Liver (tissue), 9 donors: ENCODE results near the gene MAB21L2. TPM values are rescaled to one million over a fixed set of nuclear protein-coding genes. Genes with fewer than 3 reads are reported as not detected.

Experiments
- DNase-seq: peaks from one replicate; pipeline ENCODE4 v3.0.0-alpha.2; 2017; ENCODE audit warnings: low spot score
- H3K27ac ChIP-seq, 2 donors: one replicate each; pipeline ENCODE4 v1.7.0; 2013; ENCODE audit warnings: inconsistent platforms in 2 of 2, low read length in 2 of 2, control low read depth in 1 of 2, low read depth in 1 of 2, mild to moderate bottlenecking in 1 of 2
- H3K27me3 ChIP-seq, 4 donors: one replicate each; pipeline versions ENCODE4 v1.6.1 to v1.7.0; 2013; ENCODE audit warnings: low read length in 3 of 4, inconsistent platforms in 1 of 4, mild to moderate bottlenecking in 1 of 4, moderate library complexity in 1 of 4; ENCODE audit not compliant: control insufficient read depth in 4 of 4, insufficient read depth in 4 of 4
- H3K36me3 ChIP-seq, 4 donors: one replicate each; pipeline versions ENCODE4 v1.6.1 to v1.7.0; 2013; ENCODE audit warnings: low read length in 3 of 4, mild to moderate bottlenecking in 3 of 4, low read depth in 1 of 4, moderate library complexity in 1 of 4; ENCODE audit not compliant: control insufficient read depth in 4 of 4, insufficient read depth in 3 of 4
- H3K4me1 ChIP-seq, 4 donors: one replicate each; pipeline versions ENCODE4 v1.6.1 to v1.7.0; 2013; ENCODE audit warnings: low read length in 3 of 4, mild to moderate bottlenecking in 3 of 4, moderate library complexity in 1 of 4; ENCODE audit not compliant: control insufficient read depth in 4 of 4, insufficient read depth in 4 of 4
- H3K4me3 ChIP-seq, 3 donors: one replicate each; pipeline versions ENCODE4 v1.6.1 to v1.7.0; 2013; ENCODE audit warnings: low read length in 3 of 3, control low read depth in 1 of 3, low read depth in 1 of 3, mild to moderate bottlenecking in 1 of 3
- H3K9ac ChIP-seq, 2 donors: one replicate each; pipeline ENCODE4 v1.7.0; 2013; ENCODE audit warnings: low read length in 2 of 2, mild to moderate bottlenecking in 2 of 2, moderate library complexity in 2 of 2, control low read depth in 1 of 2, low read depth in 1 of 2
- H3K9me3 ChIP-seq, 4 donors: one replicate each; pipeline versions ENCODE4 v1.6.1 to v1.7.0; 2013; ENCODE audit warnings: low read length in 3 of 4; ENCODE audit not compliant: control insufficient read depth in 4 of 4
- ATF3 ChIP-seq: IDR thresholded peaks from 2 replicates; pipeline ENCODE4 v1.6.1; 2016; ENCODE audit warnings: antibody characterized with exemption
- CTCF ChIP-seq: fragments of 150-350 bp; IDR thresholded peaks from 2 replicates; pipeline ENCODE4 v1.5.1; 2017; ENCODE audit warnings: improper control_type of control experiment, low read depth, low read length; ENCODE audit not compliant: missing input control
- EGR1 ChIP-seq, 2 donors: IDR thresholded peaks; 2 replicates each; pipeline ENCODE4 v1.6.1; 2016 to 2018; ENCODE audit warnings: antibody characterized with exemption in 2 of 2, low read depth in 2 of 2
- FOXA1 ChIP-seq: IDR thresholded peaks from 2 replicates; pipeline ENCODE4 v1.6.1; 2016; ENCODE audit warnings: antibody characterized with exemption
- FOXA2 ChIP-seq: IDR thresholded peaks from 2 replicates; pipeline ENCODE4 v1.6.1; 2016; ENCODE audit warnings: antibody characterized with exemption
- GABPA ChIP-seq, 2 donors: IDR thresholded peaks in 1 of 2; conservative IDR thresholded peaks in 1 of 2; 2 replicates each; pipeline ENCODE4 v1.6.1; 2016; ENCODE audit warnings: antibody characterized with exemption in 2 of 2, mild to moderate bottlenecking in 1 of 2, moderate library complexity in 1 of 2
- HNF4A ChIP-seq, 2 donors: conservative IDR thresholded peaks; 2 replicates each; pipeline ENCODE4 v1.6.1; 2016; ENCODE audit warnings: antibody characterized with exemption in 2 of 2, mild to moderate bottlenecking in 2 of 2
- HNF4G ChIP-seq: IDR thresholded peaks from 2 replicates; pipeline ENCODE4 v1.6.1; 2016; ENCODE audit warnings: antibody characterized with exemption
- JUND ChIP-seq, 2 donors: IDR thresholded peaks; 2 replicates each; pipeline ENCODE4 v1.6.1; 2016; ENCODE audit warnings: antibody characterized with exemption in 2 of 2
- MAX ChIP-seq: IDR thresholded peaks from 2 replicates; pipeline ENCODE4 v1.6.1; 2016; ENCODE audit warnings: antibody characterized with exemption
- NR2F2 ChIP-seq: IDR thresholded peaks from 2 replicates; pipeline ENCODE4 v1.6.1; 2016; ENCODE audit warnings: antibody characterized with exemption
- RAD21 ChIP-seq, 2 donors: IDR thresholded peaks; 2 replicates each; pipeline ENCODE4 v1.6.1; 2016; ENCODE audit warnings: antibody characterized with exemption in 2 of 2, mild to moderate bottlenecking in 2 of 2
- REST ChIP-seq: IDR thresholded peaks from 2 replicates; pipeline ENCODE4 v1.6.1; 2016; ENCODE audit warnings: antibody characterized with exemption, mild to moderate bottlenecking
- RXRA ChIP-seq, 2 donors: IDR thresholded peaks; 2 replicates each; pipeline ENCODE4 v1.6.1; 2017 to 2018; ENCODE audit warnings: antibody characterized with exemption in 2 of 2, mild to moderate bottlenecking in 1 of 2
- SP1 ChIP-seq: IDR thresholded peaks from 2 replicates; pipeline ENCODE4 v1.6.1; 2018; ENCODE audit warnings: antibody characterized with exemption, mild to moderate bottlenecking
- TAF1 ChIP-seq: conservative IDR thresholded peaks from 2 replicates; pipeline ENCODE4 v1.6.1; 2016; ENCODE audit warnings: antibody characterized with exemption, mild to moderate bottlenecking
- YY1 ChIP-seq: IDR thresholded peaks from 2 replicates; pipeline ENCODE4 v1.6.1; 2016; ENCODE audit warnings: antibody characterized with exemption, mild to moderate bottlenecking
- ZBTB33 ChIP-seq: IDR thresholded peaks from 2 replicates; pipeline ENCODE4 v1.6.1; 2016; ENCODE audit warnings: antibody characterized with exemption
- WGBS: extraction: QIAGEN DNeasy Blood & Tissue Kit; methylation state at CpG from one replicate; pipeline ENCODE4 v1.1.7; 2013; 5-methylcytosine and 5-hydroxymethylcytosine counted together
- polyA plus RNA-seq, 2 donors: library from polyadenylated mRNA; stranded (reverse) in 1 of 2; unstranded in 1 of 2; fragments of 200-250 nt in 1 of 2; fragments of >200 nt in 1 of 2; fragmentation: Nextera tagmentation in 1 of 2; extraction: Ambion mirVana in 1 of 2; gene quantifications; one replicate each; pipeline versions ENCODE4 v1.2.1 to v1.2.3, GENCODE V29; 2013 to 2015
- total RNA-seq, 2 donors: library from RNA; depleted of rRNA; stranded (reverse); fragments of >200 nt; gene quantifications; one replicate each; pipeline ENCODE4 v1.2.3, GENCODE V29; 2014
- donor health status: healthy.
- donor health status: healthy.
- donor health status: healthy.
- donor health status: healthy.
- donor health status: healthy.

Gene MAB21L2
- total and polyA plus RNA-seq, 4 donors: 0.30 to 1.5 (median 0.66) TPM

- H3K27me3 ChIP-seq: no peaks in the 10 kb centered on the region
- 94% methylated on average over 4 of the region's 4 CpGs for WGBS
- no peak overlapping the region for H3K4me3 ChIP-seq
- DNase-seq: no peak
- H3K4me1 ChIP-seq: no peaks in the 10 kb centered on the region
- TF ChIP-seq MAX: no peak
- no peak for TF ChIP-seq TAF1
- TF ChIP-seq CTCF: no peak
- TF ChIP-seq RXRA (IDR thresholded peaks at IDR 0.05): no peak
- no peak for TF ChIP-seq YY1
- no peak for TF ChIP-seq SP1
- TF ChIP-seq FOXA2: no peak
- TF ChIP-seq ZBTB33: no peak
- no peak for TF ChIP-seq FOXA1
- no peak for TF ChIP-seq GABPA (IDR thresholded peaks at IDR 0.05 in 1 of 2, conservative IDR thresholded peaks at IDR 0.05 in 1 of 2)
- TF ChIP-seq REST: no peak
- no peak for TF ChIP-seq HNF4A (conservative IDR thresholded peaks at IDR 0.05)
- no peak for TF ChIP-seq JUND (IDR thresholded peaks at IDR 0.05)
- TF ChIP-seq ATF3: no peak
- TF ChIP-seq RAD21 (IDR thresholded peaks at IDR 0.05): no peak
- no peak for TF ChIP-seq EGR1 (IDR thresholded peaks at IDR 0.05; ENCODE audit: low read depth in 2 of 2)
- TF ChIP-seq NR2F2: no peak
- no peaks in the 10 kb centered on the region for H3K9me3 ChIP-seq
- H3K27ac ChIP-seq: no peak overlapping the region
- H3K9ac ChIP-seq: no peak overlapping the region
- peaks cover 0 to 4% (median 1%) of the 10 kb centered on the region in 4 donors for H3K36me3 ChIP-seq
Measured at GRCh38 chr4:150591904-150592303, 10.0 kb downstream of the MAB21L2 start.

- 95% methylated on average over 1 of the region's 1 CpG for WGBS
- DNase-seq: no peak
Measured at GRCh38 chr4:150593996-150594395, 12.0 kb downstream of the MAB21L2 start.

More at GRCh38 chr4:150593996-150594395, 12.0 kb downstream of the MAB21L2 start:
- Histone ChIP-seq H3K4me1 (no peaks in the 10 kb centered on the region), H3K27ac (no peak overlapping the region), H3K27me3 (no peaks in the 10 kb centered on the region), H3K36me3 (peaks cover 0 to 4% (median 2%) of the 10 kb centered on the region in 4 donors), H3K9me3 (no peaks in the 10 kb centered on the region), H3K9ac (no peak overlapping the region), H3K4me3 (no peak overlapping the region)
- TF ChIP-seq CTCF: peak; percentile 16
- TF ChIP-seq SP1: no peak
- no peak for TF ChIP-seq RXRA (IDR thresholded peaks at IDR 0.05)
- no peak for TF ChIP-seq HNF4G
- peak; percentile 57 to 68 for TF ChIP-seq RAD21 (IDR thresholded peaks at IDR 0.05)
- no peak for TF ChIP-seq MAX
